BJ (cell line): ENCODE measurements around the gene RCAN1. TPM values are rescaled to one million over a fixed set of nuclear protein-coding genes. Genes with fewer than 3 reads are reported as not detected.

Experiments
- CTCF ChIA-PET: fragments of 350-600 bp; formaldehyde crosslinking; extraction: SDS; loops from one replicate; lab custom pipeline; 2021; ENCODE audit warnings: antibody characterized with exemption, inconsistent platforms; lab: Yijun Ruan, JAX
- POLR2A ChIA-PET: fragments of 300-600 bp; sonication (Branson Sonifier 250); formaldehyde crosslinking; extraction: SDS; loops from one replicate; lab custom pipeline; 2021; ENCODE audit warnings: antibody characterized with exemption; lab: Charles Lee
- DNase-seq: peaks from one replicate; pipeline ENCODE4 v3.0.0-alpha.2; 2011; ENCODE audit warnings: low read depth
- H3K27me3 ChIP-seq: 2 replicates; pipeline ENCODE4 v1.6.0; 2011; ENCODE audit warnings: low read length; ENCODE audit not compliant: control insufficient read depth, insufficient read depth
- H3K36me3 ChIP-seq: 2 replicates; pipeline ENCODE4 v1.5.1; 2011; ENCODE audit warnings: low read length; ENCODE audit not compliant: control insufficient read depth, insufficient read depth
- H3K4me3 ChIP-seq: 2 replicates; pipeline ENCODE4 v1.5.1; 2011; ENCODE audit warnings: low read depth, mild to moderate bottlenecking, control low read depth, low read length
- CTCF ChIP-seq: IDR thresholded peaks from 2 replicates; pipeline ENCODE4 v1.5.1; 2011; ENCODE audit warnings: low read depth, mild to moderate bottlenecking, control low read depth, inconsistent platforms, low read length, moderate library complexity; ENCODE audit not compliant: insufficient read depth
- polyA plus RNA-seq: library from polyadenylated mRNA; depleted of rRNA; stranded (reverse); fragments of >200 nt; gene quantifications from 2 replicates; pipeline ENCODE4 v1.2.3, GENCODE V29; 2011

The RCAN1 gene
- polyA plus RNA-seq, 1 experiment, result 56.2 TPM

- DNase-seq, result no peak
- Histone ChIP-seq H3K27me3 (no peaks in the 10 kb centered on the region), H3K36me3 (no peaks in the 10 kb centered on the region), H3K4me3 (no peak overlapping the region)
- ChIA-PET CTCF (interaction anchor here (0.7 to 1.9 kb wide), 9 partner anchors 9 to 40 kb away, joined by 3 to 6 read pairs (median 4); no protein-coding TSS in a partner anchor), POLR2A (no interaction called here)
- TF ChIP-seq CTCF, result no peak
These were observed 71.9 kb downstream of the RCAN1 start for GRCh38 chr21:34543017-34543416.

- CTCF ChIA-PET, result interaction anchor here (1.2 kb wide), 1 partner anchor 42 kb away, joined by 3 read pairs; no protein-coding TSS in a partner anchor
These were observed 74.7 kb downstream of the RCAN1 start for GRCh38 chr21:34540206-34540605.

GRCh38 chr21:34537838-34538237 lies 77.1 kb downstream of the RCAN1 start:
- no peak for TF ChIP-seq CTCF
- Histone ChIP-seq H3K36me3 (no peaks in the 10 kb centered on the region), H3K4me3 (no peak overlapping the region), H3K27me3 (no peaks in the 10 kb centered on the region)
- no peak for DNase-seq
- CTCF ChIA-PET, result interaction anchor here (1.5 kb wide), 1 partner anchor 39 kb away, joined by 4 read pairs; no protein-coding TSS in a partner anchor
- POLR2A ChIA-PET, result no interaction called here

More at GRCh38 chr21:34540206-34540605, 74.7 kb downstream of the RCAN1 start:
- POLR2A ChIA-PET, result no interaction called here
- H3K36me3 ChIP-seq, result no peaks in the 10 kb centered on the region
- DNase-seq, result no peak
- TF ChIP-seq CTCF, result no peak
- no peaks in the 10 kb centered on the region for H3K27me3 ChIP-seq
- no peak overlapping the region for H3K4me3 ChIP-seq

GRCh38 chr21:34536820-34537219 lies 78.1 kb downstream of the RCAN1 start:
- POLR2A ChIA-PET, result no interaction called here
- no peak for DNase-seq
- H3K27me3 ChIP-seq, result no peaks in the 10 kb centered on the region
- CTCF ChIA-PET, result no interaction called here
- H3K36me3 ChIP-seq, result no peaks in the 10 kb centered on the region
- no peak overlapping the region for H3K4me3 ChIP-seq
- TF ChIP-seq CTCF, result no peak

GRCh38 chr21:34536311-34536710 lies 78.6 kb downstream of the RCAN1 start:
- no peaks in the 10 kb centered on the region for H3K36me3 ChIP-seq
- H3K4me3 ChIP-seq, result no peak overlapping the region
- H3K27me3 ChIP-seq, result no peaks in the 10 kb centered on the region
- CTCF ChIA-PET, result no interaction called here
- POLR2A ChIA-PET, result no interaction called here
- DNase-seq, result no peak
- no peak for TF ChIP-seq CTCF
